ENCODE measurements around the gene HLA-DOA. TPM values are rescaled to one million over a fixed set of nuclear protein-coding genes. Genes with fewer than 3 reads are reported as not detected.

HLA-DOA gene
- total RNA-seq, 1 donor from 2014 or later: 0.82 TPM

DNA sequence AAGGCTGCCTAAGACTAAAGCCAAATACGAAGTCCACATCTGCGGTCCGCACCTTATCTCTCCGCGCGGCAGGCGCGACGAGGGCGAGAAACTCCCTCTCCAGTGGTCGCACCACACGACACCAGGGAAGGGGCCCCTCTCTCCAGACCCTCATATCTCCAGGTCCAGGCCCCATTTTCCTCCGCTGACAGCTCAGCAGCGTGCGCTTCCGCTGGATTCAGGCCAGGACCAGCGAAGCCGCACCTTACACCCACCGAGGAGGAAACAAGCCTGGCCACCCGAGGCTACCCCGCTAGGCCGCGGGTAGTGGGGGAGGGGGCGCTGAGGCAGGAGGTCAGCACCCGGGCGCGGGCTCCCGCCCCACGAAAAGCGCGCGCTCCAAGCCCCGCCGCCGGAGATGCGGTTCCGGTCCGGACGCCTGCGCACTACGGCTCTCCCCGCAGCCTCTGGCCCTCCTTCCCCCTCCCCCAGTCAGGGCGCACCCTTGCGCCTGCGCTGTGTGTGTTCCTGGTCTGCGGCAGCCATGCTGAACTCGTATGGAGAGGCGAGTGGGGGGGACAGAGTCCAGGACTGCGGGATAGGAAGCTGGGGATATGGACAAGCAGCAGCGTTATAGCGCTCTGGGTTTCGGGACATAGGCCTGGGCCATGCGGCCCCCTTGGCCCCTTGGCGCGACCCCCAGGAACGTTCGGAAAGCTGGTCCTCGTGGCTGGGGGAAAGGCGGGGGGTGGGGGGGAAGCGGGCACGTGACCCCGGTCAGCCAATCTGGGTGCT, 41.1 kb downstream of the HLA-DOA start, which contains the start of gene BRD2:
Gene BRD2 (plus strand): TSS at position 502 of the 774 bp plus-strand sequence. CDS start 4,305 bp downstream, outside the sequence.
- FAIRE-seq: no peak

DNA sequence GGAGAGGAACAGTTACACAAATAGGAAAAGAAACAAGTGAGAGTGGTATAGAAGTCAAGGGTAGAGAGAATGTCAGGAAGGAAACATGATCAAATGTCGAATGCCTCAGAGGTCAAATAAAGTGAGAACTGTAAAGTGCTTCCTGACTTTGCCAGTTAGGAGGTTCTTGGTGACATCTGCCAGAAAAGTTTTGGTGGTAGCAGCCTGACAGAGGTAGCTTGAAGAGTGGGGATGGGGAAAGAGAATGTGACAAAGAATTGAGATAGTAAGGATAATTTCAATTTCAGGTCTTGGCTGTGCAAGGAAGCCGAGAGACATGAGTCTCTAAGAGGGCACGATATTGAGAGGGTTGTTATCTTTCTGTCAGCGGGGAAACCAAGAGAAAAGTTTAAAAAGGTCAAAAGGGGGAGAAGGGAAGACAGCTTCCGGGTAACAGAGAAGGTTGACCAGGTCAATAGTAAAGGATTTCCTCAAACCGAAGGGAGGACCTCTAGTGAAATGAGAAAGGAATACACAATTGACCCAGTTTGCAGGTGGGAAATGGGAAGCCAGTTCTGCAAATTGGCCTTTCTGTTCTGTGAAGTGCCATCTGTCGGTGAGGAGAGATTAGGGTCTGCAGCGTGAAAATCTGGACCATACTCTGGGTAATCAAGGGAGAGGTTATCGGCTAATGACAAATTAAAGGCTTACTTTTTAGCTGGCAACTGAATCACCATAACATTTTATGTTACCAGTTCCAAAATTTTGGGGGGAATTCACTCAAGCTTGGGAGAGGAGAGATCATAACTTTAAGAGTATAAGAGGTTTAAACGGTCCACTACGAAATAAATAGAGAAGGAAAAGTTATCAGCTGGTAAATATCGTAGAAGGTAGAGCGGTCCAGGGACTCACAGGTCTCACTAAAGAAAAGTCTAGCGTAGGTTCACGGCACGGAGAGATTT, 42.0 kb downstream of the HLA-DOA start:
- DNase-seq (ENCODE audit: low spot score in 2 of 2): no peak
- FAIRE-seq: no peak

More for the DNA sequence above, 41.1 kb downstream of the HLA-DOA start, which contains the start of gene BRD2:
- DNase-seq (ENCODE audit: low spot score in 2 of 2): peak; percentile 85 to 86

DNA sequence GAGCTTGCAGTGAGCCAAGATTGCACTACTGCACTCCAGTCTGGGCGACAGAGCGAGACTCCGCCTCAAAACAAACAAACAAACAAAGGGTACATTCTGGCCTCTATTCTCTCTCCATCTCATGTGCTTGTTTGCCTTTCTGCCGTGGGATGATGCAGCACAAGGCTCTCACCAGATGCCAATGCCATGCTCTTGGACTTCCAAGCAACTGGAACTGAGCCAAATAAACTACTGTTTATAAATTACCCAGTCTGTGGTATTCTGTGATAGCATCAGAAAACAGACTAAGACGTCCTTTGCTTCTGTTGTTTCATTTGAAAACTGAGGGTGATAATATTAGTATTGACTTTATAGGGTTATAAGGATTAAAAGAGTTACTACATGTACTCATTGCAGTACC, 44.6 kb downstream of the HLA-DOA start:
- FAIRE-seq: no peak
- DNase-seq (ENCODE audit: low spot score in 2 of 2): no peak

DNA sequence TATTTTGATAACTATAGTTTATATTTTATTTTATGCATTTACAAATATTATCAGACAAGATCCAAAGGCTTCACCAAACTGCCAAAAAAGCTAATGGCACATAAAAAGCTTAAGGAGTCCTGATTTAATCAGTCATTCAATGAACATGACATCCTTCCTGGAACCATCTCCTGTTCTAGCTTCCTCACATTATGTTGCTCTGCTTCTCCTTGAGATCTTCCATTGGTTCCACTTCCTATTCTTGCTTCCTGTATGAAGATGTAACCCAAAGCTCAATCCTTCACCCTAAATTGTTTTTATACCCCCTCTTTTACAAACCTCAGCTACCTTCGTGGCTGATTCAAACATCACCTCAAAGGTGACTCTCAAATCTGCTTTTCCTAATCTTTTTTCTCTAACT, 45.5 kb downstream of the HLA-DOA start:
- DNase-seq (ENCODE audit: low spot score in 2 of 2) (no peak), FAIRE-seq (no peak)

DNA sequence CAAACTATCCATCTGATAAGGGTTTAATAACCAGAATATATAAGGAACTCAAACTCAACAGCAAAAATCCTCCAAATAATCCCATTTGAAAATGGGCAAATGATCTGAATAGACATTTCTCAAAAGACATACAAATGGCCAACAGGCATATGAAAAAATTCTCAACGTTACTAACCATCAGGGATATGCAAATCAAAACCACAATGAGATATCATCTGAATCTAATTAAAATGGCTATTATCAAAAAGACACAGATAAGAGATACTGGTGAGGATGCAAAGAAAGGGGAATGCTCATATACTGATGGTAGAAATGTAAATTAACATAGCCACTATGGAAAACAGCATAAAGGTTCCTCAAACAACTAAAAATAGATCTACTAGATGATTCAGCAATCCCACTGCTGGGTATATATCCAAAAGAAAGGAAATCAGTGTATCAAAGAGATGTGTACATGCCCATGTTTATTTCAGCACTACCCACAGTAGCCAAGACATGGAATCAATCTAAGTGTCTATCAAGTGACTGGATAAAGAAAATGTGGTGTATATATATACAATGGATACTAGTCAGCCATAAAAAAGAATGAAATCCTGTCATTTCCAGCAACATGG, 47.1 kb downstream of the HLA-DOA start:
- FAIRE-seq: no peak
- no peak for DNase-seq (ENCODE audit: low spot score in 2 of 2)

DNA sequence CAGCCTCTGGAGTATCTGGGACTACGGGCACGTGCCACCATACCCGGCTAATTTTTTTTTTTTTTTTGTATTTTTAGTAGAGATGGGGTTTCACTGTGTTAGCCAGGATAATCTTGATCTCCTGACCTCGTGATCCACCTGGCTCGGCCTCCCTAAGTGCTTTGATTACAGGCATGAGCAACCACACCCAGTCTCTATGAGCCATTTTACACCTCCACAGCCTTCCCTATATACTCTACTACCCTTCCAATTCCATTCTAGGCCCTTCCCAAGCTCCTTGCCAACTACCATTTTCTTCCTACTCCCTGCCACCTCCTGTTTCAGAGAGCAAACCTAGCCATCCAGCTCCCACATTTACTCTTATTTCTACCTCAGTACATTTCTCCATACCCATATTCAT, 48.8 kb downstream of the HLA-DOA start:
- FAIRE-seq (no peak), DNase-seq (ENCODE audit: low spot score in 2 of 2) (no peak)

DNA sequence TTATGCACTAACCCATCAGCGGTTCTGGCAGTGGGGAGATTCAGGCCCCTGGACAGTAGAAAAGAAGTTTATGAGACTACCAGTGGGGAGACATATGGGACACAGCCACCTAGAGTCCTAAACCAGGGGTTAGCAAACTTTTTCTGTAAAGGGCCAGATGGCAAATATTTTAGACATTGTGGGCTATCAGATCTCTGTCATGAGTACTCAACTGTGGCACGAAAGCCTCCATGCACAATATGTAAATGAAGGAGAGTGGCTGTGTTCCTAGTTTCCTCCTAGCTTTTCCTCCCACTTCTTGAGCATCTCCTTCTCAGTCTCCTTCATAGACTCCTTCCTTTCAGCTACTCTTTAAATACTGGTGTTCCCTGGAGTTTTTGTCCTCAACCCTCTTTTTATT, 53.2 kb downstream of the HLA-DOA start:
- FAIRE-seq: no peak
- no peak for DNase-seq (ENCODE audit: low spot score in 2 of 2)

DNA sequence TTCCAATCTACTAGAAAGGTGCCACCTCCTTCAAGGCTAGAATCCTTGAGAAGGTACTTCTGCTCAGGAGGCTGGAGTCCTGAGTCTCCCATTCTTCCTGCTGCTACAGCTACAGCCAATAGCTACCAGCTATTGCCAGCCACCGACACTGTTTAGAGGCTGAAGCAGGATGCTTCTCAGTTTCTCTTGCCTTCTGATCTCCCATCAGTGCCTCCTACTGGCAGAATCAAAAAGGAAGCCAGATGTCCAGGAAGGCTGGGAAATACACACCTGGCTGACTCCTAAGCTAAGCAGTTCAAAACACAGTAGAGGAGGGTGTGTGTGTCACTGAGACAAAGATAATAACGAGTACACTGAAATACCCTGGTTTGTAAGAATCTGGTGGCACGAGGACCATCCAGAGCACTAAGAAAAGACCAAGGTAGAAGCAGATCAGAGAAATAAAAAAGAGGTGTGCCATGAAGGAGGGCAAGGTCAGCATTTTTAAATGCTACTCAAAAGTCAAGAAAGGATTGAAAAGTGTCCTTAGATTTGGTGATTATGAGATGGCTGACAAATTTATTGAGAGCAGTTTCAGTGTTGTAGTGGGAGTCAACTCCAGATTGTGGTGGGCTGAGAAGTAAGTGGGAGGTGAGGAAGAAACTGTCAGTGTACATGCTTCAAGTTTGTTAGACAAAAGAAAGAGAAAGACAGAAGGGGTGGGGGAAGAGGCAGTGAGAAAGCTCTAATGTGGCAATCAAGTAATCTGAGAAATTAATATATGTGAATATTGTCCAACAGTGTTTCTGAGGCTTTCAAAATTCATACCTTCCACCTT, 54.2 kb downstream of the HLA-DOA start:
- FAIRE-seq: no peak
- DNase-seq (ENCODE audit: low spot score in 2 of 2): no peak

DNA sequence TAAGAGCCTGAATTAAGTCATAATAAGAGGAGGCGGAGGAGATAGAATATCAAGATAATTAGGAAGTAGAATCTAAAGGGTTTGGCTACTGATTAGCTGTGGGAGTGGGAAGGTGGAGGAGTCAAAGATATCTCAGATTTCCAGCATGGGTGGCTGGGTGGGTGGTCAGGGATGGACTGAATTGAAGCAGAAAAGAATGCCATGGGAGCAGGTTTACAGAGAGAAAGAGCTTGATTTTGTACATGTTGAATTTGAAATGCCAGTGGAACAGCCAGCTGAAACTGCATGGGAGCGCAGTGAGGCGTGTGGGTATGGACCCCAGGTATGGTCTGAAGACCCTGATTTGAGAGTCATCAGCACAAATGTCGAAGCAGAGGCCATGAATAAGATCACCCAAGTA, 55.1 kb downstream of the HLA-DOA start:
- FAIRE-seq (no peak), DNase-seq (ENCODE audit: low spot score in 2 of 2) (no peak)

Other genes with a start within 250 kb of the HLA-DOA start
- not detected for gene HLA-DQB2, start 246.1 kb downstream of the HLA-DOA start, total RNA-seq
- not detected for gene HLA-DOB, start 192.6 kb downstream of the HLA-DOA start, total RNA-seq
- gene TAP2, start 170.9 kb downstream of the HLA-DOA start, total RNA-seq: 2.4 TPM
- gene PSMB8, start 165.5 kb downstream of the HLA-DOA start, total RNA-seq: 3.3 TPM
- gene TAP1, start 155.9 kb downstream of the HLA-DOA start, total RNA-seq: 3.7 TPM
- gene PSMB9, start 155.4 kb downstream of the HLA-DOA start, total RNA-seq: 0.82 TPM
- gene HLA-DMB, start 68.6 kb downstream of the HLA-DOA start, total RNA-seq: 0.82 TPM
- gene HLA-DMA, start 56.5 kb downstream of the HLA-DOA start, total RNA-seq: 0.82 TPM
- gene BRD2, start 41.0 kb downstream of the HLA-DOA start, total RNA-seq: 55.8 TPM
- gene HLA-DPA1, start 64.1 kb upstream of the HLA-DOA start, total RNA-seq: 1.6 TPM
- gene HLA-DPB1, start 66.4 kb upstream of the HLA-DOA start, total RNA-seq: 2.4 TPM
- 1.2 TPM for gene COL11A2, start 182.9 kb upstream of the HLA-DOA start, total RNA-seq
- 23.2 TPM for gene RXRB, start 191.1 kb upstream of the HLA-DOA start, total RNA-seq
- gene SLC39A7, start 191.3 kb upstream of the HLA-DOA start, total RNA-seq: 36.3 TPM
- gene HSD17B8, start 195.1 kb upstream of the HLA-DOA start, total RNA-seq: 3.3 TPM
- 24.5 TPM for gene RING1, start 198.9 kb upstream of the HLA-DOA start, total RNA-seq

All from frontal cortex (tissue), 4 donors.